GM23338 (cell line): ENCODE measurements around the gene PPP1R36. TPM values are rescaled to one million over a fixed set of nuclear protein-coding genes. Genes with fewer than 3 reads are reported as not detected.
A peak's percentile ranks its signal among the peaks of the same experiment; 100 is the strongest.

ENCODE experiments used
- ATAC-seq: fragments of 200-7000 bp; cut with Tn5 transposase; 3 replicates; pipeline ENCODE4 v1.9.1; 2020
- DNase-seq: peaks from one replicate; pipeline ENCODE4 v3.0.0-alpha.2; 2015; ENCODE audit warnings: low spot score
- H2AFZ ChIP-seq: fragments of 200-600 bp; sonication (generic); 2 replicates; pipeline ENCODE4 v1.8.0; 2016; ENCODE audit warnings: antibody characterized with exemption, mild to moderate bottlenecking, moderate library complexity
- H3F3A ChIP-seq: fragments of 200-600 bp; sonication (generic); replicated peaks from 2 replicates; pipeline ENCODE4 v1.8.0; 2017; ENCODE audit warnings: antibody characterized with exemption, mixed run types, low read depth
- H3K27ac ChIP-seq: fragments of 200-600 bp; sonication (generic); 2 replicates; pipeline ENCODE4 v1.6.1; 2016; ENCODE audit warnings: low read depth
- H3K27me3 ChIP-seq: fragments of 200-600 bp; sonication (generic); 2 replicates; pipeline ENCODE4 v1.8.0; 2016; ENCODE audit warnings: mild to moderate bottlenecking, mixed run types, moderate library complexity; ENCODE audit not compliant: insufficient read depth
- H3K36me3 ChIP-seq: fragments of 200-600 bp; sonication (generic); 2 replicates; pipeline ENCODE4 v1.8.0; 2016; ENCODE audit warnings: mild to moderate bottlenecking; ENCODE audit not compliant: insufficient read depth
- H3K4me1 ChIP-seq: fragments of 200-600 bp; sonication (generic); 2 replicates; pipeline ENCODE4 v1.8.0; 2016; ENCODE audit warnings: mild to moderate bottlenecking, moderate library complexity; ENCODE audit not compliant: insufficient read depth
- H3K4me2 ChIP-seq: fragments of 200-600 bp; sonication (generic); 2 replicates; pipeline ENCODE4 v1.7.1; 2017; ENCODE audit warnings: mixed run types
- H3K4me3 ChIP-seq: fragments of 200-600 bp; sonication (generic); 2 replicates; pipeline ENCODE4 v1.6.1; 2016; ENCODE audit warnings: mixed run types
- H3K79me2 ChIP-seq: fragments of 200-600 bp; sonication (generic); replicated peaks from 2 replicates; pipeline ENCODE4 v1.8.0; 2017; ENCODE audit warnings: mild to moderate bottlenecking; ENCODE audit not compliant: insufficient read depth
- H3K9me2 ChIP-seq: fragments of 200-600 bp; sonication (generic); 2 replicates; pipeline ENCODE4 v1.8.0; 2017; ENCODE audit not compliant: insufficient read depth
- H4K20me1 ChIP-seq: fragments of 200-600 bp; sonication (generic); replicated peaks from 2 replicates; pipeline ENCODE4 v1.8.0; 2017; ENCODE audit warnings: mild to moderate bottlenecking; ENCODE audit not compliant: insufficient read depth
- H3K27ac Mint-ChIP-seq: 2 replicates; pipeline ENCODE4 v1.8.0; 2020; ENCODE audit warnings: inconsistent platforms, mild to moderate bottlenecking, moderate library complexity, mixed read lengths
- H3K27me3 Mint-ChIP-seq: 3 replicates; pipeline ENCODE4 v1.8.0; 2022; ENCODE audit warnings: low read depth, mild to moderate bottlenecking, moderate library complexity, mixed read lengths, inconsistent platforms; ENCODE audit not compliant: insufficient read depth, poor library complexity
- H3K36me3 Mint-ChIP-seq: 3 replicates; pipeline ENCODE4 v1.8.0; 2021; ENCODE audit warnings: low read depth, mild to moderate bottlenecking, inconsistent platforms, moderate library complexity, mixed read lengths
- H3K4me1 Mint-ChIP-seq: 3 replicates; pipeline ENCODE4 v1.8.0; 2020; ENCODE audit warnings: mild to moderate bottlenecking, inconsistent platforms, mixed read lengths
- H3K4me3 Mint-ChIP-seq: 3 replicates; pipeline ENCODE4 v1.8.0; 2021; ENCODE audit warnings: moderate library complexity, mild to moderate bottlenecking, inconsistent platforms, mixed read lengths
- H3K9me3 Mint-ChIP-seq: 3 replicates; pipeline ENCODE4 v1.8.0; 2020; ENCODE audit warnings: moderate library complexity, mild to moderate bottlenecking, inconsistent platforms, mixed read lengths
- EZH2 ChIP-seq: fragments of 200-600 bp; sonication (generic); IDR thresholded peaks from one replicate; pipeline ENCODE4 v1.8.0; 2017; ENCODE audit warnings: antibody characterized with exemption, mild to moderate bottlenecking, low read depth; ENCODE audit not compliant: unreplicated experiment
- EZH2phosphoT487 ChIP-seq: fragments of 200-600 bp; sonication (generic); IDR thresholded peaks from one replicate; pipeline ENCODE4 v1.8.1; 2018; ENCODE audit warnings: antibody characterized with exemption; ENCODE audit not compliant: unreplicated experiment
- JUNB ChIP-seq: IDR thresholded peaks from one replicate; pipeline ENCODE4 v1.6.1; 2016; ENCODE audit warnings: antibody characterized with exemption; ENCODE audit not compliant: unreplicated experiment
- NANOG ChIP-seq: IDR thresholded peaks from 2 replicates; pipeline ENCODE4 v1.6.1; 2016; ENCODE audit warnings: antibody characterized with exemption, borderline replicate concordance
- POLR2AphosphoS5 ChIP-seq: IDR thresholded peaks from 2 replicates; pipeline ENCODE4 v1.6.1; 2016; ENCODE audit warnings: antibody characterized with exemption, low read depth
- STAT1 ChIP-seq: IDR thresholded peaks from one replicate; pipeline ENCODE4 v1.6.1; 2016; ENCODE audit warnings: antibody characterized with exemption; ENCODE audit not compliant: unreplicated experiment
- ZNF114 ChIP-seq: fragments of 250-450 bp; sonication (Bioruptor Pico); IDR thresholded peaks from 2 replicates; pipeline ENCODE4 v1.5.0; 2020; ENCODE audit warnings: mild to moderate bottlenecking, moderate library complexity
- ZNF331 ChIP-seq: fragments of 250-450 bp; sonication (Bioruptor Pico); IDR thresholded peaks from 2 replicates; pipeline ENCODE4 v1.5.0; 2020; ENCODE audit warnings: low read depth, mild to moderate bottlenecking, moderate library complexity
- polyA plus RNA-seq: library from polyadenylated mRNA; unstranded; fragments of >200 nt; fragmentation: Nextera tagmentation; extraction: Ambion mirVana; gene quantifications from 2 replicates; pipeline ENCODE4 v1.2.1, GENCODE V29; 2016
- total RNA-seq: library from RNA; depleted of rRNA; stranded (reverse); fragments of >200 nt; shearing (Covaris generic); gene quantifications from 2 replicates; pipeline ENCODE4 v1.2.3, GENCODE V29; 2014
- TF ChIP-seq, protein P1 (sequence below), 2 experiments: fragments of 200-600 bp in 1 of 2; sonication (generic) in 1 of 2; conservative IDR thresholded peaks; 2 replicates each; pipeline versions ENCODE4 v1.5.1 to v1.6.1; 2016 to 2017; ENCODE audit warnings: antibody characterized with exemption in 2 of 2, low read depth in 2 of 2, mild to moderate bottlenecking in 2 of 2, moderate library complexity in 1 of 2
- TF ChIP-seq, protein P2 (sequence below): IDR thresholded peaks from one replicate; pipeline ENCODE4 v1.6.1; 2018; ENCODE audit warnings: antibody characterized with exemption; ENCODE audit not compliant: unreplicated experiment

Gene PPP1R36
- total and polyA plus RNA-seq, 2 experiments from 2014 or later, result 0.42 to 1.4 TPM

DNA sequence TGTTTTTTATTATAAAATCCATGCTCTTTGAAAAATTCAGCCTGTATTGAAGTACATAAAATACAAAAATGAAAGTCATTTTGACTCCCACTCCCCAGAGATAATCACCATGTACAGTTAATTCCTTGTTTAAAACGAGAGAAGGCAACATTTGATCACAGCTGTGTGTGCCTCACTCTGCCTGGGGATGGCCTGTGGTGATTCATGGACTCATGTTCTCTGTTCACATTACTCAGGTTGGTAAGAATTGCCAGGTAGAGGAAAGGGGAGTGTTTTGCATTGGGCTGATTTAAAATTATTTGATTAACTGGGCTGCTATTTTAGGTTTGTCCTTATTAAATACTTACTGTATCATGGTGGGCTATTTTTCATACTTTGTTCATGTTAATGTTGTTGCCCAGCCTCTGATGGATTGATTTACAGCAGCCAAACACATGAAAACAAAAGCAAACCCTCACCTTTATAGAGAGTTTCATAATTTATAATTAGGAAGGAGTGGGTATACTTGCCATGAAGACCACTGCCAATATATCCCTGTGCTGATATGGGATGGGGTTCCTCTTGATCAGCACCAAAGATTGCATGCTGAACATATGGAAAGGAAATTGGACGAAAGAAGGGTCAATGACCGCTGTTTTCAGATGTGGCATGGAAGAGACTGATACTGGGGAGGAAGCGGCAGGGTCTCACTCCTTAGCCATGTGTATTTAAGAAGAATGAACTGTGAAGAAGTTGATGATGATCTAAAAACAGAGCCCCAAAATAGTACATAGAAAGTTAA lies 42.2 kb upstream of the PPP1R36 start:
- no peaks in the 10 kb centered on the region for H3K9me3 Mint-ChIP-seq
- peaks cover 12% of the 10 kb centered on the region for H3K27me3 Mint-ChIP-seq
- no peak overlapping the region for H3K27ac ChIP-seq
- H3K27ac Mint-ChIP-seq, result no peak overlapping the region
- H4K20me1 ChIP-seq, result peaks cover 10% of the 10 kb centered on the region; the same call in 1 of the 2 replicates
- H3K79me2 ChIP-seq, result peaks cover 79% of the 10 kb centered on the region
- ATAC-seq, result no peak
- no peaks in the 10 kb centered on the region for H3K9me2 ChIP-seq
- 0 out of 2 replicates have a peak overlapping the region, but pooled peaks have one; percentile 21 for H3K4me3 ChIP-seq
- H3K27me3 ChIP-seq, result no peaks in the 10 kb centered on the region
- H3K4me1 ChIP-seq, result peaks cover 52% of the 10 kb centered on the region
- H3F3A ChIP-seq, result peaks cover 12% of the 10 kb centered on the region; the same call in 1 of the 2 replicates
- DNase-seq, result no peak
- peak overlapping the region; percentile 46 for H3K4me3 Mint-ChIP-seq
- peak overlapping the region; percentile 86 for H3K4me2 ChIP-seq
- peaks cover 3% of the 10 kb centered on the region; the same call in 1 of the 3 replicates for H3K36me3 Mint-ChIP-seq
- H3K36me3 ChIP-seq, result no peaks in the 10 kb centered on the region
- H3K4me1 Mint-ChIP-seq, result peaks cover 57% of the 10 kb centered on the region
- H2AFZ ChIP-seq, result no peak overlapping the region
- TF ChIP-seq JUNB, result no peak
- TF ChIP-seq STAT1, result no peak
- TF ChIP-seq, protein P1, sequence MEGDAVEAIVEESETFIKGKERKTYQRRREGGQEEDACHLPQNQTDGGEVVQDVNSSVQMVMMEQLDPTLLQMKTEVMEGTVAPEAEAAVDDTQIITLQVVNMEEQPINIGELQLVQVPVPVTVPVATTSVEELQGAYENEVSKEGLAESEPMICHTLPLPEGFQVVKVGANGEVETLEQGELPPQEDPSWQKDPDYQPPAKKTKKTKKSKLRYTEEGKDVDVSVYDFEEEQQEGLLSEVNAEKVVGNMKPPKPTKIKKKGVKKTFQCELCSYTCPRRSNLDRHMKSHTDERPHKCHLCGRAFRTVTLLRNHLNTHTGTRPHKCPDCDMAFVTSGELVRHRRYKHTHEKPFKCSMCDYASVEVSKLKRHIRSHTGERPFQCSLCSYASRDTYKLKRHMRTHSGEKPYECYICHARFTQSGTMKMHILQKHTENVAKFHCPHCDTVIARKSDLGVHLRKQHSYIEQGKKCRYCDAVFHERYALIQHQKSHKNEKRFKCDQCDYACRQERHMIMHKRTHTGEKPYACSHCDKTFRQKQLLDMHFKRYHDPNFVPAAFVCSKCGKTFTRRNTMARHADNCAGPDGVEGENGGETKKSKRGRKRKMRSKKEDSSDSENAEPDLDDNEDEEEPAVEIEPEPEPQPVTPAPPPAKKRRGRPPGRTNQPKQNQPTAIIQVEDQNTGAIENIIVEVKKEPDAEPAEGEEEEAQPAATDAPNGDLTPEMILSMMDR (conservative IDR thresholded peaks at IDR 0.05; ENCODE audit: low read depth in 2 of 2), result no peak
- no peak for TF ChIP-seq NANOG
- TF ChIP-seq ZNF331 (CRISPR knock-in tag), result no peak
- TF ChIP-seq, protein P2, sequence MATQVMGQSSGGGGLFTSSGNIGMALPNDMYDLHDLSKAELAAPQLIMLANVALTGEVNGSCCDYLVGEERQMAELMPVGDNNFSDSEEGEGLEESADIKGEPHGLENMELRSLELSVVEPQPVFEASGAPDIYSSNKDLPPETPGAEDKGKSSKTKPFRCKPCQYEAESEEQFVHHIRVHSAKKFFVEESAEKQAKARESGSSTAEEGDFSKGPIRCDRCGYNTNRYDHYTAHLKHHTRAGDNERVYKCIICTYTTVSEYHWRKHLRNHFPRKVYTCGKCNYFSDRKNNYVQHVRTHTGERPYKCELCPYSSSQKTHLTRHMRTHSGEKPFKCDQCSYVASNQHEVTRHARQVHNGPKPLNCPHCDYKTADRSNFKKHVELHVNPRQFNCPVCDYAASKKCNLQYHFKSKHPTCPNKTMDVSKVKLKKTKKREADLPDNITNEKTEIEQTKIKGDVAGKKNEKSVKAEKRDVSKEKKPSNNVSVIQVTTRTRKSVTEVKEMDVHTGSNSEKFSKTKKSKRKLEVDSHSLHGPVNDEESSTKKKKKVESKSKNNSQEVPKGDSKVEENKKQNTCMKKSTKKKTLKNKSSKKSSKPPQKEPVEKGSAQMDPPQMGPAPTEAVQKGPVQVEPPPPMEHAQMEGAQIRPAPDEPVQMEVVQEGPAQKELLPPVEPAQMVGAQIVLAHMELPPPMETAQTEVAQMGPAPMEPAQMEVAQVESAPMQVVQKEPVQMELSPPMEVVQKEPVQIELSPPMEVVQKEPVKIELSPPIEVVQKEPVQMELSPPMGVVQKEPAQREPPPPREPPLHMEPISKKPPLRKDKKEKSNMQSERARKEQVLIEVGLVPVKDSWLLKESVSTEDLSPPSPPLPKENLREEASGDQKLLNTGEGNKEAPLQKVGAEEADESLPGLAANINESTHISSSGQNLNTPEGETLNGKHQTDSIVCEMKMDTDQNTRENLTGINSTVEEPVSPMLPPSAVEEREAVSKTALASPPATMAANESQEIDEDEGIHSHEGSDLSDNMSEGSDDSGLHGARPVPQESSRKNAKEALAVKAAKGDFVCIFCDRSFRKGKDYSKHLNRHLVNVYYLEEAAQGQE, result no peak
- TF ChIP-seq EZH2phosphoT487, result no peak
- no peak for TF ChIP-seq EZH2
- TF ChIP-seq POLR2AphosphoS5, result no peak
- no peak for TF ChIP-seq ZNF114 (CRISPR knock-in tag)
